Liver (tissue), 3 donors: ENCODE measurements around the gene CCDC12.

Experiments
- GABPA ChIP-seq, 2 donors: IDR thresholded peaks in 1 of 2; conservative IDR thresholded peaks in 1 of 2; 2 replicates each; pipeline ENCODE4 v1.6.1; 2016; ENCODE audit warnings: antibody characterized with exemption in 2 of 2, mild to moderate bottlenecking in 1 of 2, moderate library complexity in 1 of 2
- HNF4G ChIP-seq: IDR thresholded peaks from 2 replicates; pipeline ENCODE4 v1.6.1; 2016; ENCODE audit warnings: antibody characterized with exemption
- MAX ChIP-seq: IDR thresholded peaks from 2 replicates; pipeline ENCODE4 v1.6.1; 2016; ENCODE audit warnings: antibody characterized with exemption
- RAD21 ChIP-seq, 2 donors: IDR thresholded peaks; 2 replicates each; pipeline ENCODE4 v1.6.1; 2016; ENCODE audit warnings: antibody characterized with exemption in 2 of 2, mild to moderate bottlenecking in 2 of 2
- REST ChIP-seq: IDR thresholded peaks from 2 replicates; pipeline ENCODE4 v1.6.1; 2016; ENCODE audit warnings: antibody characterized with exemption, mild to moderate bottlenecking
- RXRA ChIP-seq, 2 donors: IDR thresholded peaks; 2 replicates each; pipeline ENCODE4 v1.6.1; 2017 to 2018; ENCODE audit warnings: antibody characterized with exemption in 2 of 2, mild to moderate bottlenecking in 1 of 2
- SP1 ChIP-seq: IDR thresholded peaks from 2 replicates; pipeline ENCODE4 v1.6.1; 2018; ENCODE audit warnings: antibody characterized with exemption, mild to moderate bottlenecking
- TAF1 ChIP-seq: conservative IDR thresholded peaks from 2 replicates; pipeline ENCODE4 v1.6.1; 2016; ENCODE audit warnings: antibody characterized with exemption, mild to moderate bottlenecking
- YY1 ChIP-seq: IDR thresholded peaks from 2 replicates; pipeline ENCODE4 v1.6.1; 2016; ENCODE audit warnings: antibody characterized with exemption, mild to moderate bottlenecking
- TF ChIP-seq, protein P1 (sequence below): fragments of 150-350 bp; IDR thresholded peaks from 2 replicates; pipeline ENCODE4 v1.5.1; 2017; ENCODE audit warnings: improper control_type of control experiment, low read depth, low read length; ENCODE audit not compliant: missing input control
- TF ChIP-seq, protein P2 (sequence below): IDR thresholded peaks from 2 replicates; pipeline ENCODE4 v1.6.1; 2016; ENCODE audit warnings: antibody characterized with exemption
- donor health status: healthy.
- donor health status: healthy.

- no peak for TF ChIP-seq MAX
- TF ChIP-seq RXRA (IDR thresholded peaks at IDR 0.05), result no peak
- TF ChIP-seq, protein P1, sequence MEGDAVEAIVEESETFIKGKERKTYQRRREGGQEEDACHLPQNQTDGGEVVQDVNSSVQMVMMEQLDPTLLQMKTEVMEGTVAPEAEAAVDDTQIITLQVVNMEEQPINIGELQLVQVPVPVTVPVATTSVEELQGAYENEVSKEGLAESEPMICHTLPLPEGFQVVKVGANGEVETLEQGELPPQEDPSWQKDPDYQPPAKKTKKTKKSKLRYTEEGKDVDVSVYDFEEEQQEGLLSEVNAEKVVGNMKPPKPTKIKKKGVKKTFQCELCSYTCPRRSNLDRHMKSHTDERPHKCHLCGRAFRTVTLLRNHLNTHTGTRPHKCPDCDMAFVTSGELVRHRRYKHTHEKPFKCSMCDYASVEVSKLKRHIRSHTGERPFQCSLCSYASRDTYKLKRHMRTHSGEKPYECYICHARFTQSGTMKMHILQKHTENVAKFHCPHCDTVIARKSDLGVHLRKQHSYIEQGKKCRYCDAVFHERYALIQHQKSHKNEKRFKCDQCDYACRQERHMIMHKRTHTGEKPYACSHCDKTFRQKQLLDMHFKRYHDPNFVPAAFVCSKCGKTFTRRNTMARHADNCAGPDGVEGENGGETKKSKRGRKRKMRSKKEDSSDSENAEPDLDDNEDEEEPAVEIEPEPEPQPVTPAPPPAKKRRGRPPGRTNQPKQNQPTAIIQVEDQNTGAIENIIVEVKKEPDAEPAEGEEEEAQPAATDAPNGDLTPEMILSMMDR, result no peak
- TF ChIP-seq REST, result no peak
- TF ChIP-seq HNF4G, result no peak
- no peak for TF ChIP-seq TAF1
- no peak for TF ChIP-seq GABPA (IDR thresholded peaks at IDR 0.05 in 1 of 2, conservative IDR thresholded peaks at IDR 0.05 in 1 of 2)
- TF ChIP-seq YY1, result no peak
- TF ChIP-seq RAD21 (IDR thresholded peaks at IDR 0.05), result no peak
- TF ChIP-seq, protein P2, sequence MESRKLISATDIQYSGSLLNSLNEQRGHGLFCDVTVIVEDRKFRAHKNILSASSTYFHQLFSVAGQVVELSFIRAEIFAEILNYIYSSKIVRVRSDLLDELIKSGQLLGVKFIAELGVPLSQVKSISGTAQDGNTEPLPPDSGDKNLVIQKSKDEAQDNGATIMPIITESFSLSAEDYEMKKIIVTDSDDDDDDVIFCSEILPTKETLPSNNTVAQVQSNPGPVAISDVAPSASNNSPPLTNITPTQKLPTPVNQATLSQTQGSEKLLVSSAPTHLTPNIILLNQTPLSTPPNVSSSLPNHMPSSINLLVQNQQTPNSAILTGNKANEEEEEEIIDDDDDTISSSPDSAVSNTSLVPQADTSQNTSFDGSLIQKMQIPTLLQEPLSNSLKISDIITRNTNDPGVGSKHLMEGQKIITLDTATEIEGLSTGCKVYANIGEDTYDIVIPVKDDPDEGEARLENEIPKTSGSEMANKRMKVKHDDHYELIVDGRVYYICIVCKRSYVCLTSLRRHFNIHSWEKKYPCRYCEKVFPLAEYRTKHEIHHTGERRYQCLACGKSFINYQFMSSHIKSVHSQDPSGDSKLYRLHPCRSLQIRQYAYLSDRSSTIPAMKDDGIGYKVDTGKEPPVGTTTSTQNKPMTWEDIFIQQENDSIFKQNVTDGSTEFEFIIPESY, result no peak
- TF ChIP-seq SP1, result no peak
Observed at GRCh38 chr3:46971742-46972141, 4.8 kb downstream of the CCDC12 start.
